GM06990 (cell line): ENCODE data around the gene LEFTY1.

Experiments used
- DNase-seq: peaks from one replicate; pipeline ENCODE4 v3.0.0-alpha.2; 2011; ENCODE audit not compliant: insufficient read length; ENCODE audit errors: extremely low read depth
- H3K27me3 ChIP-seq: replicated peaks from 2 replicates; pipeline ENCODE4 v1.6.0; 2011; ENCODE audit warnings: low read length; ENCODE audit not compliant: control insufficient read depth, insufficient read depth
- H3K36me3 ChIP-seq: 2 replicates; pipeline ENCODE4 v1.5.1; 2011; ENCODE audit warnings: low read length; ENCODE audit not compliant: control insufficient read depth, insufficient read depth
- H3K4me3 ChIP-seq: replicated peaks from 2 replicates; pipeline ENCODE4 v1.5.1; 2011; ENCODE audit warnings: low read depth, mild to moderate bottlenecking, control low read depth, low read length
- TF ChIP-seq, protein P1 (sequence below): IDR thresholded peaks from 2 replicates; pipeline ENCODE4 v1.5.1; 2011; ENCODE audit warnings: low read length, control low read depth, mild to moderate bottlenecking, inconsistent platforms; ENCODE audit not compliant: insufficient read depth, poor library complexity, severe bottlenecking

LEFTY1 gene

DNA sequence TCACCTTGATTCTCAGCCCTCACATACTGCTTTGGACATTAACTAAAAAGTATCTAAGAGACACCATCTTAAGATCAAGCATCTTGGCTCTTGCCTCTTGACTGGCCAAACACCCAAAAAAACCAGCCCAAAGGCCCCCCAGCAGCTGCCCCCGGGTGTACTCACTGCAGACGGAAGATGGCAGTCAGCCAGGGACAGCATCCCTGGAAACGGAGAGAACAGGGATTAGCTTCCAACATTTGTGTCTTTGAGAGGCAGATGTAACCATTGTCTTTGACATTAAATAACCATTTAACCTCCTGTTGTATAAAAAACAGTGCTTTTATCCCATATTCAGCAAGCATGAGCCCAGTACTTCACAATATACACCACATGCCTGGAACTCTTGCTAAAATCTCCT lies 18.0 kb downstream of the LEFTY1 start:
- peaks cover 16% of the 10 kb centered on the region for H3K36me3 ChIP-seq
- H3K4me3 ChIP-seq: no peak overlapping the region
- TF ChIP-seq, protein P1, sequence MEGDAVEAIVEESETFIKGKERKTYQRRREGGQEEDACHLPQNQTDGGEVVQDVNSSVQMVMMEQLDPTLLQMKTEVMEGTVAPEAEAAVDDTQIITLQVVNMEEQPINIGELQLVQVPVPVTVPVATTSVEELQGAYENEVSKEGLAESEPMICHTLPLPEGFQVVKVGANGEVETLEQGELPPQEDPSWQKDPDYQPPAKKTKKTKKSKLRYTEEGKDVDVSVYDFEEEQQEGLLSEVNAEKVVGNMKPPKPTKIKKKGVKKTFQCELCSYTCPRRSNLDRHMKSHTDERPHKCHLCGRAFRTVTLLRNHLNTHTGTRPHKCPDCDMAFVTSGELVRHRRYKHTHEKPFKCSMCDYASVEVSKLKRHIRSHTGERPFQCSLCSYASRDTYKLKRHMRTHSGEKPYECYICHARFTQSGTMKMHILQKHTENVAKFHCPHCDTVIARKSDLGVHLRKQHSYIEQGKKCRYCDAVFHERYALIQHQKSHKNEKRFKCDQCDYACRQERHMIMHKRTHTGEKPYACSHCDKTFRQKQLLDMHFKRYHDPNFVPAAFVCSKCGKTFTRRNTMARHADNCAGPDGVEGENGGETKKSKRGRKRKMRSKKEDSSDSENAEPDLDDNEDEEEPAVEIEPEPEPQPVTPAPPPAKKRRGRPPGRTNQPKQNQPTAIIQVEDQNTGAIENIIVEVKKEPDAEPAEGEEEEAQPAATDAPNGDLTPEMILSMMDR: no peak
- DNase-seq: no peak
- no peaks in the 10 kb centered on the region for H3K27me3 ChIP-seq

DNA sequence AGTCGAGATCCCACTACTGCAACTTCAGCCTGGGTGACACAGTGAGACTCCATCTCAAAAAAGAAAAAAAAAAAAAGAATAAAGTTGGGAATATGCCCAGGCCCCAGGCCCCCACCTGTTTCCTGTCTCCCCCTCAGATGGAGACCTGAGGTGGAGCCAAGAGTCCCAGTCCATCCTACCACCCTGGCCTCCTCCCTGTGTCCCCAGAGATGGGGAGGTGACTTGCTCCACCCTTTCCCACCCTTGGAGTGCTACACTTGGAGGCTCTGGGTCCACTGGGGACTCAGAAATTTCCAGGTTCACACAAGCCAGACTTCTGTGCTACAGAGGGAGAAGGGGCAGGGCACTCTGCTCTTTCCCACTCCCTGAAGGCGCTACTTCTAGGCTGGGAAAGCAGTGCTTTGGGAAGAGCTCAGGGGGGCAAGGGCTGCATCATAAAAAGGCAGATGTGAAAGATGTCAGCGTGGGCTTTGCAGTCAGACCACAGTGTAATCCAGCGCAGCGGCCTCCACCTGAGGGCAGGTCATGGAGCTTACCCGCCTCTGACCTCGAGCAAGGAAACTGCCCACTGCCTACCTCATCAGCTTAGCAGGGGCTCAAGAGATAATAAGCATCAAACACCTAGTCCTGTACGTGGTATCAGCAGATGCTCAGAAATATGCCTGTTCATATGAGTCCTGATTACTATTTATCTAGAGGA lies 20.2 kb downstream of the LEFTY1 start:
- TF ChIP-seq, protein P1: no peak
- peaks cover 24% of the 10 kb centered on the region for H3K36me3 ChIP-seq
- H3K4me3 ChIP-seq: no peak overlapping the region
- no peak for DNase-seq
- H3K27me3 ChIP-seq: no peaks in the 10 kb centered on the region

DNA sequence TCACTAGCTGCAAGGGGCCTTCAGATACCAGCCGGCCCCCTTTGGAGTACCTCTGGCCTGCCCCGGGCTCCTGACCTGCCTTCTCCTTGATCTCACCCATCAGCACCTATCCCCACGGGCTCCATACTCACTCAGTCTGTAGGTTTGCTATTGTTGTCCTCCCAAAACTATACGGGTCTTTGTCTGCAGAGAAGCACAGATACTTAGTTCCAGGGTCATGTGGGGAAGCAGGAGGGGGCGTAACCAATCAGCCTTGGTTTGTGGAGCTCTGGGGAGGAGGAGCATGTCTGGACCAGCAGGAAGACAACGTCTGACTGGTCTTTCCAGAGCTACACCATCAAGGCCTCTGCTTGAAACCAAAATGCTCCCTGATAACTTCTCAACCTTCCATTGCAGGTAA lies 22.0 kb downstream of the LEFTY1 start:
- no peak for DNase-seq
- Histone ChIP-seq H3K4me3 (no peak overlapping the region), H3K27me3 (no peaks in the 10 kb centered on the region), H3K36me3 (peaks cover 24% of the 10 kb centered on the region)
- TF ChIP-seq, protein P1: no peak

DNA sequence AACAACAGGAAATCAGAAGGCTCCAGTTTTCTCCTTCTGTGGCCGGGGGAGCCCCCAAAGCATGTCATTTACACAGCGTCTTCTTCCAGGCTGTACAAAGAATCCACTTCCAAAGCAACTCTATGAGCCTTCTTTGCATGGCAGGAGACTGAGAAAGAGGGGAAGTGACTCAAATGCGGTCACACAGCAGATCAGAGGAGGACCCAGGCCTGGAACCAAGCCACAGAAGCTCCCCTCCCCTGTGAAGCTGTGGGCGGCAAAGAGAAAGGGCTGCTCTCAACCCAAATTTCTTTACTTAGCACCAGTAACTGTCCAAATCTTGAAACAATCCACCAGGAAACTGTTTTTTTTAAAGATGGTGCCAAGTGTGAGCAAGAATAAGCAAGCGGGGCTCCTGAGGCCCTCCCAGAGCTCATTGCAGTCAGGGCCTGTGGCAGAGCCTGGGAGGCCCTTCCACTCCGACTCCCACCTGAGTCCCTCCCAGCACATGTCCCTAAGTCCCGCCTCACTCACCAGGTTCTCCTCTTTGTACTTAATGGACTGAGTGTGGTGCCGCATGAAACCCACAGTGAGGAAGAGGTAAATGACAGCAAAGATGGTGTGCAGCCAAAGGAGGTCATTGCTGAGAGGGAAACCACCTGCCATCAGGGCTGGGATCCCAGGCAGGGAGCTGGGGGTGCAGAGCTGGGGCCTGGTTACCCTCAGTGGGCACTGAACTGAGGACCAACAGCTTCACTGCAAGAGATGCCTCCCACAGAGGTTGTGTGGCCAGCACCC lies 22.7 kb downstream of the LEFTY1 start:
- no peak for DNase-seq
- Histone ChIP-seq H3K36me3 (peaks cover 24% of the 10 kb centered on the region), H3K27me3 (no peaks in the 10 kb centered on the region), H3K4me3 (no peak overlapping the region)
- TF ChIP-seq, protein P1: no peak

DNA sequence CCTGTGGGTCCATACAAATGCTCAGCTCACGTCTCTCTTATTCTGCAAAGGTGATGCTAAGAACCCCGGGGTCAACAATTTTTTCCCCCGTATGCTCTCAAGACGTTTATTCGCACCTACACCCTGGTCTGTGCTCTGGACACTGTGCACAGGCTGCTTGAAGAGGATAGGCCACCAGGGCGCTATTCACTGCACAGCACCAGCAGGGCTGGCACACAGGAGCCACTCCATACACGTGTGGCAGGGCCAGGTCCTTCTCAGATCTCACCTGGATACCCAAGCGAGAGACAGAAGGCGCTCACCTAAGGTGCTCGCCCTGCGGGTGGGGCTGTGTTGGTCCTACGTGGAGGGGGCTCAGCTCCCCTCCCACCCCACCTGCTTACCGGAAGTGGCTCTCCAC lies 23.4 kb downstream of the LEFTY1 start:
- TF ChIP-seq, protein P1: no peak
- Histone ChIP-seq H3K4me3 (no peak overlapping the region), H3K27me3 (no peaks in the 10 kb centered on the region), H3K36me3 (peaks cover 28% of the 10 kb centered on the region)
- DNase-seq: no peak
